Liver (tissue), 3 donors: ENCODE data around the gene TNFRSF12A.

ENCODE experiments used
- FOXA1 ChIP-seq: IDR thresholded peaks from 2 replicates; pipeline ENCODE4 v1.6.1; 2016; ENCODE audit warnings: antibody characterized with exemption
- JUND ChIP-seq, 2 donors: IDR thresholded peaks; 2 replicates each; pipeline ENCODE4 v1.6.1; 2016; ENCODE audit warnings: antibody characterized with exemption in 2 of 2
- SP1 ChIP-seq: IDR thresholded peaks from 2 replicates; pipeline ENCODE4 v1.6.1; 2018; ENCODE audit warnings: antibody characterized with exemption, mild to moderate bottlenecking
- TAF1 ChIP-seq: conservative IDR thresholded peaks from 2 replicates; pipeline ENCODE4 v1.6.1; 2016; ENCODE audit warnings: antibody characterized with exemption, mild to moderate bottlenecking
- YY1 ChIP-seq: IDR thresholded peaks from 2 replicates; pipeline ENCODE4 v1.6.1; 2016; ENCODE audit warnings: antibody characterized with exemption, mild to moderate bottlenecking
- TF ChIP-seq, protein P1 (sequence below): fragments of 150-350 bp; IDR thresholded peaks from 2 replicates; pipeline ENCODE4 v1.5.1; 2017; ENCODE audit warnings: improper control_type of control experiment, low read depth, low read length; ENCODE audit not compliant: missing input control
- TF ChIP-seq, protein P2 (sequence below): IDR thresholded peaks from 2 replicates; pipeline ENCODE4 v1.6.1; 2016; ENCODE audit warnings: antibody characterized with exemption
- TF ChIP-seq, protein P3 (sequence below): IDR thresholded peaks from 2 replicates; pipeline ENCODE4 v1.6.1; 2016; ENCODE audit warnings: antibody characterized with exemption
- TF ChIP-seq, protein P4 (sequence below): IDR thresholded peaks from 2 replicates; pipeline ENCODE4 v1.6.1; 2016; ENCODE audit warnings: antibody characterized with exemption, mild to moderate bottlenecking
- donor health status: healthy.
- donor health status: healthy.

DNA sequence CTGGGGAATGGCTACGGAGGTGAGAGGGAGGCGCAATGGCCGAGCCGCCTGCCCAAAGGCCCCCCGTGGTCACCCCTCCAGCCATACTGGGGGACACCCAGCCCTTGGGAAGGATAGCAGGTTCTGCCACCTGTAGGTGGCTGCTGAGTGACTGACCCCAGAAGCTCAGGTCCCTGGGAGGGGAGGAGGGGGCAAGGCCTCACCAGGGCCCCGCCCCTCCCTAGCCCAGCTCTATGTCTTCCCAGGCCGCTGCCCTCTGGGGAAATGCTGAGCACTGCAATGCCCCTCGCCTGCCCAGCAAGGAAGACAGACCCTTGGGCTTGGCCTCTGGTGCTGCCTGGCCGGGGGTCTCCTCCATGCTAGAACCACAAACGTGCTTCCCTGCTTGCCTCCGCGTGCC, 18.9 kb upstream of the TNFRSF12A start:
- TF ChIP-seq YY1 (no peak), JUND (IDR thresholded peaks at IDR 0.05) (no peak), TAF1 (no peak), FOXA1 (no peak), SP1 (no peak)
- TF ChIP-seq, protein P1, sequence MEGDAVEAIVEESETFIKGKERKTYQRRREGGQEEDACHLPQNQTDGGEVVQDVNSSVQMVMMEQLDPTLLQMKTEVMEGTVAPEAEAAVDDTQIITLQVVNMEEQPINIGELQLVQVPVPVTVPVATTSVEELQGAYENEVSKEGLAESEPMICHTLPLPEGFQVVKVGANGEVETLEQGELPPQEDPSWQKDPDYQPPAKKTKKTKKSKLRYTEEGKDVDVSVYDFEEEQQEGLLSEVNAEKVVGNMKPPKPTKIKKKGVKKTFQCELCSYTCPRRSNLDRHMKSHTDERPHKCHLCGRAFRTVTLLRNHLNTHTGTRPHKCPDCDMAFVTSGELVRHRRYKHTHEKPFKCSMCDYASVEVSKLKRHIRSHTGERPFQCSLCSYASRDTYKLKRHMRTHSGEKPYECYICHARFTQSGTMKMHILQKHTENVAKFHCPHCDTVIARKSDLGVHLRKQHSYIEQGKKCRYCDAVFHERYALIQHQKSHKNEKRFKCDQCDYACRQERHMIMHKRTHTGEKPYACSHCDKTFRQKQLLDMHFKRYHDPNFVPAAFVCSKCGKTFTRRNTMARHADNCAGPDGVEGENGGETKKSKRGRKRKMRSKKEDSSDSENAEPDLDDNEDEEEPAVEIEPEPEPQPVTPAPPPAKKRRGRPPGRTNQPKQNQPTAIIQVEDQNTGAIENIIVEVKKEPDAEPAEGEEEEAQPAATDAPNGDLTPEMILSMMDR = no peak
- TF ChIP-seq, protein P2, sequence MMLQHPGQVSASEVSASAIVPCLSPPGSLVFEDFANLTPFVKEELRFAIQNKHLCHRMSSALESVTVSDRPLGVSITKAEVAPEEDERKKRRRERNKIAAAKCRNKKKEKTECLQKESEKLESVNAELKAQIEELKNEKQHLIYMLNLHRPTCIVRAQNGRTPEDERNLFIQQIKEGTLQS = no peak
- TF ChIP-seq, protein P3, sequence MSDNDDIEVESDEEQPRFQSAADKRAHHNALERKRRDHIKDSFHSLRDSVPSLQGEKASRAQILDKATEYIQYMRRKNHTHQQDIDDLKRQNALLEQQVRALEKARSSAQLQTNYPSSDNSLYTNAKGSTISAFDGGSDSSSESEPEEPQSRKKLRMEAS = no peak
- TF ChIP-seq, protein P4, sequence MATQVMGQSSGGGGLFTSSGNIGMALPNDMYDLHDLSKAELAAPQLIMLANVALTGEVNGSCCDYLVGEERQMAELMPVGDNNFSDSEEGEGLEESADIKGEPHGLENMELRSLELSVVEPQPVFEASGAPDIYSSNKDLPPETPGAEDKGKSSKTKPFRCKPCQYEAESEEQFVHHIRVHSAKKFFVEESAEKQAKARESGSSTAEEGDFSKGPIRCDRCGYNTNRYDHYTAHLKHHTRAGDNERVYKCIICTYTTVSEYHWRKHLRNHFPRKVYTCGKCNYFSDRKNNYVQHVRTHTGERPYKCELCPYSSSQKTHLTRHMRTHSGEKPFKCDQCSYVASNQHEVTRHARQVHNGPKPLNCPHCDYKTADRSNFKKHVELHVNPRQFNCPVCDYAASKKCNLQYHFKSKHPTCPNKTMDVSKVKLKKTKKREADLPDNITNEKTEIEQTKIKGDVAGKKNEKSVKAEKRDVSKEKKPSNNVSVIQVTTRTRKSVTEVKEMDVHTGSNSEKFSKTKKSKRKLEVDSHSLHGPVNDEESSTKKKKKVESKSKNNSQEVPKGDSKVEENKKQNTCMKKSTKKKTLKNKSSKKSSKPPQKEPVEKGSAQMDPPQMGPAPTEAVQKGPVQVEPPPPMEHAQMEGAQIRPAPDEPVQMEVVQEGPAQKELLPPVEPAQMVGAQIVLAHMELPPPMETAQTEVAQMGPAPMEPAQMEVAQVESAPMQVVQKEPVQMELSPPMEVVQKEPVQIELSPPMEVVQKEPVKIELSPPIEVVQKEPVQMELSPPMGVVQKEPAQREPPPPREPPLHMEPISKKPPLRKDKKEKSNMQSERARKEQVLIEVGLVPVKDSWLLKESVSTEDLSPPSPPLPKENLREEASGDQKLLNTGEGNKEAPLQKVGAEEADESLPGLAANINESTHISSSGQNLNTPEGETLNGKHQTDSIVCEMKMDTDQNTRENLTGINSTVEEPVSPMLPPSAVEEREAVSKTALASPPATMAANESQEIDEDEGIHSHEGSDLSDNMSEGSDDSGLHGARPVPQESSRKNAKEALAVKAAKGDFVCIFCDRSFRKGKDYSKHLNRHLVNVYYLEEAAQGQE = no peak
